ENCODE results near the gene AKAP17A.
A peak's percentile ranks its signal among the peaks of the same experiment; 100 is the strongest.

Gene AKAP17A

GRCh38 chrX:1589356-1590130, 1.9 kb upstream of the AKAP17A start:
- H3K4me3 ChIP-seq = no peak overlapping the region
- no peak for DNase-seq (ENCODE audit: low spot score)
- H3K27ac ChIP-seq = no peak overlapping the region
- no peak for TF ChIP-seq CTCF (IDR thresholded peaks at IDR 0.05)

DNA sequence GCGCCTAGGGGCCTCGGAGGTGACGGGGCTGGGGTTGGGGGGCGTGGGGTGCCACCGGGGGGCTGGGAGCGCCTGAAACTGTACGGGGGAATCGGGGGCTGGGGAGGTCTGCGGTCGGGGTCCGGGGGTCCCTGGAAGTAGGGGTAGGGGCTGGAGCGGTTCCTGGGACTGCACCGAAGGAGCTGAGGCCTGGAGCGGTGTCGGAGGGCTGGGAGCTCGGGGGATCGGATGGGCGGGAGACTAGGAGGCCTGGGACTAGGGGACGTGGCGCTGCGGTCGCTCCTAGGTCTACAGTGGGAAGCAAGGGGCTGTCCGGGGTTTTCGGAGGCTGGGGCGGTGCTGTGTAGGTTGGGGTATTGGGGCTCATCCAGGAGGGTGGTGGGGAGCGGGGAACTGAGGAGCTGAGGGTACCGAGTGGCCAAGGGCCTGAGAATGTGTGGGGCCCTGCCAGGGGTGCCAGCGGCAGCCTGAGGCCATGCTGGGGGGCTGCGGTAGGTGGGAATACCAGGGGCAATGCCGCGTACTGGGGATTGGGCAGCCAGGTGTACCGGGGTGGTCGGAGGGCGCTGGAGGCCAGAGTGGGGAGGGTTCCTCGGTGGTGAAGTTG, 562 bp downstream of the AKAP17A start:
- no peak for TF ChIP-seq CTCF (IDR thresholded peaks at IDR 0.05)
- peak overlapping the region; percentile 77 to 86 for H3K27ac ChIP-seq
- no peak for DNase-seq (ENCODE audit: low spot score)

DNA sequence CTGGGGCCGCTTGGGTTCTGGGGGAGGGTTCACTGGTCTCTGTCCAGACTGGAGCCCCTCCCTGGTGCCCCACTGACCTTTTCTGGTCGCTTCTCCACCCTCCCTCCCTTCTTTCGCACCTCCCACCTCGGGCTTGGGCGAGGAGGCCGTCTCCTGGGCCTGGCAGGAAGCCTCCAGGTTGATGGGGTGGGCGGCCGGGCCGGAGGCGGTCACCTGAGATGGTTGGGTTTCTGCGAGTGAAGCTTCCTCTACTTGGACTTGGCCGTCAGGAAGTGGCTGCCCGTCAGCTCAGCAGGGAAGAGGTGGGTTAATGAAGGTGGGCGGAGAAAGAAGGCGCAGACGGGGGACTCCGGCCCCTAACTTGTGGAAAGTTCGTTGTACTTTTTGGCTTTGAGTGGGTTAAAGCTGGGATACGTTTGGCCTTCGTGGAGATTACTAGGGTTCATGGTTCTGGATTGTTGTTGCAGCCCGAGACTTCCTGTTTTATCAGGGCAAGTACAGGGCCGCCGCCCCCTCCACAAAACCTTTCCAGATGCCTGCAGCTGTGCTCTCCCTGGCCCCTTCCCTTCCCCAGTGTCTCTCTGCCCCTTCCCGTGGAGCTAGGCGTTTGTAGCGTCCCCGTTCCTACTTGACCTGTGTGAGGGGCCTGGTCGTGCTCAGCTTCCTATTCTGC, 1.2 kb downstream of the AKAP17A start:
- peak overlapping the region; percentile 91 for H3K4me3 ChIP-seq

More for the DNA sequence above, 562 bp downstream of the AKAP17A start:
- peak overlapping the region; percentile 91 for H3K4me3 ChIP-seq

GRCh38 chrX:1593286-1594271, 2.2 kb downstream of the AKAP17A start:
- H3K4me3 ChIP-seq = peak overlapping the region; percentile 91
- DNase-seq (ENCODE audit: low spot score) = peak; percentile 67
- H3K27ac ChIP-seq = peak overlapping the region in 1 of 2 donors; percentile 86
- TF ChIP-seq CTCF (IDR thresholded peaks at IDR 0.05) = no peak

More for the DNA sequence above, 1.2 kb downstream of the AKAP17A start:
- TF ChIP-seq CTCF (IDR thresholded peaks at IDR 0.05) = no peak
- peak overlapping the region; percentile 77 to 86 for H3K27ac ChIP-seq
- DNase-seq (ENCODE audit: low spot score) = no peak

- Histone ChIP-seq H3K4me3 (no peak overlapping the region), H3K27ac (no peak overlapping the region)
- TF ChIP-seq CTCF (IDR thresholded peaks at IDR 0.05) = no peak
- no peak for DNase-seq (ENCODE audit: low spot score)
Measured at GRCh38 chrX:1595711-1596060, 4.3 kb downstream of the AKAP17A start.

DNA sequence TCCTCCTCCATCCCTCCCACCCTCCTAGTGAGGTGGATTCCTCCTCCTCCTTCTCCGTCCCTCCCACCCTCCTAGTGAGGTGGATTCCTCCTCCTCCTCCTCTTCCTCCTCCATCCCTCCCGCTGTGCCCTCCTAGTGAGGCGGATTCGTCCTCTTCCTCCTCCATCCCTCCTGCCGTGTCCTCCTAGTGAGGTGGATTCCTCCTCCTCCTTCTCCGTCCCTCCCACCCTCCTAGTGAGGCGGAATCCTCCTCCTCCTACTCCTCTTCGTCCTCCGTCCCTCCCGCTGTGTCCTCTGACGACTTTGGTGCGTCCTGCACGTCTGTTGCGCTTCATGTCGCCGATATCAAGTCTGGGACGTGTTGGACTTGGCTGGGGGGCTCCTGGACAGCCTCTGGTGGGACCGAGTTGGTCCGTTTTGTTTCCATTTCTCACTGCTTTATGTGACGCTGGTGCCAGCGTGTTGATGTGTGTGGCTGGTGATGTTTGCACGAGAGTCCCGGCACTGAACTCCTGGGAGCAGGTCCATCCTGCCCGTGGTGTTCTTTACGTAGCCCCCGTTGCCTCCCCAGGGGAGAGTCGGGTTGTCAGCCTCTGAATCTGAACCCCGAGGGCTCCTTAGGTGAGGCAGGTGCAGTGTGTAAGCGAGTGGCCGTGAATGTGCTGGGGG, 5.4 kb downstream of the AKAP17A start:
- Histone ChIP-seq H3K27ac (no peak overlapping the region), H3K4me3 (no peak overlapping the region)
- TF ChIP-seq CTCF (IDR thresholded peaks at IDR 0.05) = no peak
- DNase-seq (ENCODE audit: low spot score) = no peak

Data from coronary artery (tissue), 2 donors.